GM21381 (cell line): ENCODE data around the gene ASF1A.
A peak's percentile ranks its signal among the peaks of the same experiment; 100 is the strongest.
"Not testable (repeated sequence)": the region's sequence is repeated elsewhere in the genome, so short reads cannot be mapped to it uniquely, and the experiment has no call there.

ENCODE experiments used
- ATAC-seq: cut with Tn5 transposase; IDR thresholded peaks from one replicate; pipeline ENCODE4 v1.9.1; 2021; ENCODE audit warnings: mild to moderate bottlenecking, moderate library complexity; ENCODE audit not compliant: unreplicated experiment

The ASF1A gene

GRCh38 chr6:118893807-118894424 lies at the start of gene ASF1A:
Gene ASF1A, plus strand, starts transcription at chr6:118894152. Its CDS starts 262 bp downstream, at chr6:118894414.
- peak; percentile 70 for ATAC-seq

GRCh38 chr6:118844915-118845314 lies 49.0 kb upstream of the ASF1A start:
- ATAC-seq: peak; percentile 44

GRCh38 chr6:118853408-118853807 lies 40.5 kb upstream of the ASF1A start:
- ATAC-seq: no peak

- ATAC-seq: no peak
Observed at GRCh38 chr6:118856301-118856700, 37.7 kb upstream of the ASF1A start.

GRCh38 chr6:118859517-118860064 lies 34.4 kb upstream of the ASF1A start:
- ATAC-seq: no peak

- no peak for ATAC-seq
Observed at GRCh38 chr6:118860363-118860762, 33.6 kb upstream of the ASF1A start.

GRCh38 chr6:118860880-118861279 lies 33.1 kb upstream of the ASF1A start:
- ATAC-seq: no peak

- ATAC-seq: no peak
Observed at GRCh38 chr6:118862443-118862842, 31.5 kb upstream of the ASF1A start.

- ATAC-seq: no peak
Observed at GRCh38 chr6:118864341-118865099, 29.4 kb upstream of the ASF1A start.

- ATAC-seq: no peak
Observed at GRCh38 chr6:118865100-118865391, 28.9 kb upstream of the ASF1A start.

- no peak for ATAC-seq
Observed at GRCh38 chr6:118867181-118867580, 26.8 kb upstream of the ASF1A start.

- not testable (repeated sequence) for ATAC-seq
Observed at GRCh38 chr6:118868901-118869300, 25.1 kb upstream of the ASF1A start.

GRCh38 chr6:118869350-118869749 lies 24.6 kb upstream of the ASF1A start:
- no peak for ATAC-seq

- ATAC-seq: no peak
Observed at GRCh38 chr6:118869894-118870589, 23.9 kb upstream of the ASF1A start.

- ATAC-seq: no peak
Observed at GRCh38 chr6:118871331-118871730, 22.6 kb upstream of the ASF1A start.

- no peak for ATAC-seq
Observed at GRCh38 chr6:118872318-118872717, 21.6 kb upstream of the ASF1A start.

GRCh38 chr6:118872726-118873125 lies 21.2 kb upstream of the ASF1A start:
- ATAC-seq: no peak

GRCh38 chr6:118873239-118873638 lies 20.7 kb upstream of the ASF1A start:
- ATAC-seq: no peak

GRCh38 chr6:118875672-118876071 lies 18.3 kb upstream of the ASF1A start:
- no peak for ATAC-seq

GRCh38 chr6:118876198-118876597 lies 17.8 kb upstream of the ASF1A start:
- no peak for ATAC-seq

GRCh38 chr6:118876814-118877213 lies 17.1 kb upstream of the ASF1A start:
- no peak for ATAC-seq

GRCh38 chr6:118877806-118878205 lies 16.1 kb upstream of the ASF1A start:
- ATAC-seq: no peak
